Measurements from ENCODE around the gene PPP1R9A.

Gene PPP1R9A

DNA sequence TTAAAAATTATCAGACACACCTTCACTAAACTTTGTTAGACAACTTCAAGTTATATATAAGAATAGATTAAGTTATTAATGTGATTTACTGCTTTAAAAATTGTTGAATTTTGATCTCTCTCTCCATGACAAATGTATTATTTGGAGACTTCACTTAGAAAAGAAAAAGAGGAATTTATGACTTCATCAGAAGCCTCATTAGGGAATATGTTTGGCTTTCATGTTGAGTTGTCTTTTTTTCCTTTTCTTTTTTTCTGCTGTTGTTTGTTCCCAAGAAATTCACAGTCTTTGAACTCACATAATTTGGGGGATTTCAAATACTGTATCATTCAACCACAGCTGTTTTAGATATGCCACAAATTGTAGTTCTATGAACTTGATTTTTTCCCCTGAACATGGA, 149.5 kb downstream of the PPP1R9A start:
- no peaks in the 10 kb centered on the region for H3K9me2 ChIP-seq (replicated peaks; ENCODE audit: insufficient read depth, low read length)
- no peak overlapping the region for H2AFZ ChIP-seq (ENCODE audit: low read depth, low read length, severe bottlenecking)
- no peak for TF ChIP-seq EZH2phosphoT487 (conservative IDR thresholded peaks at IDR 0.05; ENCODE audit: low read length)
- TF ChIP-seq, protein P1, sequence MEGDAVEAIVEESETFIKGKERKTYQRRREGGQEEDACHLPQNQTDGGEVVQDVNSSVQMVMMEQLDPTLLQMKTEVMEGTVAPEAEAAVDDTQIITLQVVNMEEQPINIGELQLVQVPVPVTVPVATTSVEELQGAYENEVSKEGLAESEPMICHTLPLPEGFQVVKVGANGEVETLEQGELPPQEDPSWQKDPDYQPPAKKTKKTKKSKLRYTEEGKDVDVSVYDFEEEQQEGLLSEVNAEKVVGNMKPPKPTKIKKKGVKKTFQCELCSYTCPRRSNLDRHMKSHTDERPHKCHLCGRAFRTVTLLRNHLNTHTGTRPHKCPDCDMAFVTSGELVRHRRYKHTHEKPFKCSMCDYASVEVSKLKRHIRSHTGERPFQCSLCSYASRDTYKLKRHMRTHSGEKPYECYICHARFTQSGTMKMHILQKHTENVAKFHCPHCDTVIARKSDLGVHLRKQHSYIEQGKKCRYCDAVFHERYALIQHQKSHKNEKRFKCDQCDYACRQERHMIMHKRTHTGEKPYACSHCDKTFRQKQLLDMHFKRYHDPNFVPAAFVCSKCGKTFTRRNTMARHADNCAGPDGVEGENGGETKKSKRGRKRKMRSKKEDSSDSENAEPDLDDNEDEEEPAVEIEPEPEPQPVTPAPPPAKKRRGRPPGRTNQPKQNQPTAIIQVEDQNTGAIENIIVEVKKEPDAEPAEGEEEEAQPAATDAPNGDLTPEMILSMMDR (IDR thresholded peaks at IDR 0.05; ENCODE audit: insufficient read depth, low read length, poor library complexity, severe bottlenecking): no peak
- H4K20me1 ChIP-seq (ENCODE audit: low read depth, low read length): no peaks in the 10 kb centered on the region
- no peak overlapping the region for H3K4me3 ChIP-seq (ENCODE audit: insufficient read depth, low read length, poor library complexity, severe bottlenecking)
- no peaks in the 10 kb centered on the region for H3K9me3 ChIP-seq (ENCODE audit: insufficient read depth, low read length)
- no peak overlapping the region for H3K27ac ChIP-seq (ENCODE audit: low read depth, low read length)
- H3K79me2 ChIP-seq (ENCODE audit: insufficient read depth, low read length): no peaks in the 10 kb centered on the region
- H3K27me3 ChIP-seq (ENCODE audit: low read length): no peaks in the 10 kb centered on the region
- H3K9ac ChIP-seq (ENCODE audit: low read length): no peak overlapping the region
- no peaks in the 10 kb centered on the region for H3F3A ChIP-seq (ENCODE audit: insufficient read depth)
- no peaks in the 10 kb centered on the region for H3K36me3 ChIP-seq (ENCODE audit: low read length)
- H3K4me2 ChIP-seq (ENCODE audit: low read depth, low read length, poor library complexity, severe bottlenecking): no peak overlapping the region

DNA sequence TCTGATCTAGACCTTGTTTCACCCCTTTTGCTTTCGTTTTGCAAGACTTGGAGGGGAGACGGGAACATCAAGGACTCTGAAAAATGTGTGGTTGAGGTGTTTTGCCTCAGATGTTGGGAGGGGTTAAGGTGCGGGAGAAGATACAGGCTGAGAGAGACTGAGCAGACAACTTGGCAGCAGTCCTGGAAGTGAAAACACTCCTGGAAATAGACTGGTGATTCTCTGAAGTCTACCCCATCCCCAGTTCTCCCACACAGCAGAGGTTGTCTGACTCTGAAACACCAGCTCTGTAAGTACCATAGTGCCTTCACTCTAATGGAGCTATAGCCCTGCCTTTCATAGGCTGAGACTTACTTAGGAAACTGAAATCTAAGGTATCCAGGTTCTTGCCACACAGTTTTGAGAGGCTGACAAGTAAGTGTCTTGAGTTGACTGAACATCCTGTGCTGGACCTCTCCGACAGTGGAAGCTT, 152.5 kb downstream of the PPP1R9A start:
- H3K27me3 ChIP-seq (ENCODE audit: low read length): no peaks in the 10 kb centered on the region
- TF ChIP-seq, protein P1 (IDR thresholded peaks at IDR 0.05; ENCODE audit: insufficient read depth, low read length, poor library complexity, severe bottlenecking): no peak
- TF ChIP-seq EZH2phosphoT487 (conservative IDR thresholded peaks at IDR 0.05; ENCODE audit: low read length): no peak
- no peaks in the 10 kb centered on the region for H4K20me1 ChIP-seq (ENCODE audit: low read depth, low read length)
- no peak overlapping the region for H3K4me2 ChIP-seq (ENCODE audit: low read depth, low read length, poor library complexity, severe bottlenecking)
- H3K9me3 ChIP-seq (ENCODE audit: insufficient read depth, low read length): no peaks in the 10 kb centered on the region
- H3K79me2 ChIP-seq (ENCODE audit: insufficient read depth, low read length): no peaks in the 10 kb centered on the region
- H3K36me3 ChIP-seq (ENCODE audit: low read length): no peaks in the 10 kb centered on the region
- H3F3A ChIP-seq (ENCODE audit: insufficient read depth): no peaks in the 10 kb centered on the region
- no peak overlapping the region for H3K27ac ChIP-seq (ENCODE audit: low read depth, low read length)
- H2AFZ ChIP-seq (ENCODE audit: low read depth, low read length, severe bottlenecking): no peak overlapping the region
- no peak overlapping the region for H3K4me3 ChIP-seq (ENCODE audit: insufficient read depth, low read length, poor library complexity, severe bottlenecking)
- no peaks in the 10 kb centered on the region for H3K9me2 ChIP-seq (replicated peaks; ENCODE audit: insufficient read depth, low read length)
- H3K9ac ChIP-seq (ENCODE audit: low read length): no peak overlapping the region

DNA sequence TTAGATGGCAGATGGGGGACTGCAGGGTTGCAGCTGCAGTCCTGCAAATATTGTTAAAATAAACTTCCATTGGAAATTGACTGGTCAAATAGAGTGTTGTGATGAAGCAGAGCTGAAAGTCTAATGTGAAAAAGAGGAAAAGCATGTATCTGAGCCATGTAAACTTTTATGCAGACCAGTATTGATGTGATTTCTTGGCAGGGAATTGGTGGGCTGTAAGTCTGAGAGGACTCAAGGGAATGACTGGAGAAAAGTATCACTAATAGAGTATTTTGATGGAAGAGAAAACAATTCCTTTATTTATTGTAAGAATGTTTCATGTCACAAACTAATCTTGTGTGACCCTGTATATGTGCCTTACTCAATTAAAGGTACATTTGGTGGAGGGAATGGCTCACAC, 155.5 kb downstream of the PPP1R9A start:
- TF ChIP-seq, protein P1 (IDR thresholded peaks at IDR 0.05; ENCODE audit: insufficient read depth, low read length, poor library complexity, severe bottlenecking): no peak
- TF ChIP-seq EZH2phosphoT487 (conservative IDR thresholded peaks at IDR 0.05; ENCODE audit: low read length): no peak
- 0 out of 2 replicates have a peak, but pooled peaks cover 5% of the 10 kb centered on the region for H3K9me2 ChIP-seq (replicated peaks; ENCODE audit: insufficient read depth, low read length)
- no peak overlapping the region for H3K27ac ChIP-seq (ENCODE audit: low read depth, low read length)

More for the DNA sequence above, 155.5 kb downstream of the PPP1R9A start:
- no peaks in the 10 kb centered on the region for H3K27me3 ChIP-seq (ENCODE audit: low read length)
- H3K9ac ChIP-seq (ENCODE audit: low read length): no peak overlapping the region
- H3F3A ChIP-seq (ENCODE audit: insufficient read depth): no peaks in the 10 kb centered on the region
- H3K79me2 ChIP-seq (ENCODE audit: insufficient read depth, low read length): no peaks in the 10 kb centered on the region
- no peak overlapping the region for H3K4me3 ChIP-seq (ENCODE audit: insufficient read depth, low read length, poor library complexity, severe bottlenecking)
- no peaks in the 10 kb centered on the region for H3K36me3 ChIP-seq (ENCODE audit: low read length)
- no peak overlapping the region for H2AFZ ChIP-seq (ENCODE audit: low read depth, low read length, severe bottlenecking)
- H3K9me3 ChIP-seq (ENCODE audit: insufficient read depth, low read length): no peaks in the 10 kb centered on the region
- no peak overlapping the region for H3K4me2 ChIP-seq (ENCODE audit: low read depth, low read length, poor library complexity, severe bottlenecking)
- H4K20me1 ChIP-seq (ENCODE audit: low read depth, low read length): no peaks in the 10 kb centered on the region

Data from SU-DHL-6 (cell line).